Suppressor macrophage treated with lipopolysaccharide for 1 hour (primary cell): ENCODE results near the gene IL18.
A peak's percentile ranks its signal among the peaks of the same experiment; 100 is the strongest.
"Not testable (repeated sequence)": the region's sequence is repeated elsewhere in the genome, so short reads cannot be mapped to it uniquely, and the experiment has no call there.

Experiments
- DNase-seq, 3 donors: peaks; one replicate each; pipeline ENCODE4 v3.0.0-alpha.2; 2020 to 2022

IL18 gene

DNA sequence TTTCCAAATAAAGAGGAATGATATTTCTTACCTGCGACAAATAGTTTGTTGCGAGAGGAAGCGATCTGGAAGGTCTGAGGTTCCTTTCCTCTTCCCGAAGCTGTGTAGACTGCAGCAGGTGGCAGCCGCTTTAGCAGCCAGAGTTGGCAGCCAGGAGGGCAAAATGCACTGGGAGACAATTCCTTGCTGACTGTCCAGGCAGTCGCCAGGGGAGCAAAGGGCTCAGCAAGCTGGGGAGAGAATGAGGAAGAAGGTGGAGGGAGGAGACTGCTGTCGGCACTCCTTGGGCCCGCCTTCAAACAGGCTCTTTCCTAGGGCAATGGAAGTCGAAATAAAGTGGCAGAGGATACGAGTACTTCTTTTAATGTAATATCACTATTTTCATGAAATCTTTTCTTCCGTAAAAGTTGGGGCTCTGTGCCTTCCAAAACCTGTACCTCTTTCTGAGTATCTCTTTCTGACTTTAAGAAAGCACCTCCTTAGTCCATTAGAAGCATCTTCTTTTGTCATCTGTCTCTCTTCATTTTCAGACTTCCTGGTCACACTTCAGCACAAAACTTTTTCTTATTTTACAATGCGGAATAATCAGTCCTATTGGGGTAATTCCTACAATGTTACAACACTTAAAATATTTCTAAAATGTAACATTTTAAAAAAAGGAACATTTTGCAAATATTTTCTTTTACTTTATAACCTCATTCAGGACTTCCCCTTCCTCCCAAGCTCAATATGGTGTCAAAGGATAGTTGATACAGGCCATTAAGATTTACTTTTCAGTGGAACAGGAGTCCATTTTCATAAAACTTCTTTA lies at the start of gene IL18:
TSS of gene IL18 (minus strand) at position 220 of the 811 bp plus-strand sequence. CDS start 9,041 bp downstream, outside the sequence.
- DNase-seq = peak; percentile 88 to 91 (median 88)

- DNase-seq = no peak
Observed at GRCh38 chr11:112212710-112213109, 48.8 kb upstream of the IL18 start.

DNA sequence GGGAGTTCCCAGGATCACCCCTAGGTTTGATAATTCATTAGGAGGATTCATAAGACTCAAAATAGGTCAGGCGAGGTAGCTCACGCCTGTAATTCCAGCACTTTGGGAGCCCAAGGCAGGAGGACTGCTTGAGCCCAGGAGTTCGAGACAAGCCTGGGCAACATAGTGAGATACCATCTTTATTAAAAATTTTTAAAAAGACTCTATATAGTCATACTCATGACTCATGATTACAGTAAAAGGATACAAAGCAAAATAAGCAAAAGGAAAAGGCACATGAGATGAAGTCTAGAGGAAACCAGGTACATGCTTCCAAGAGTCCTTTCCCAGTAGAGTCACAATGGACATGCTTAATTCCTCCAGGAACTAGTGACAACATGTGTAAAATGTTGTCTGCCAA lies 48.4 kb upstream of the IL18 start:
- no peak for DNase-seq

GRCh38 chr11:112211536-112211935 lies 47.6 kb upstream of the IL18 start:
- DNase-seq = peak in 2 of 3 donors; percentile 39 to 65

- DNase-seq = no peak
Observed at GRCh38 chr11:112210890-112211289, 47.0 kb upstream of the IL18 start.

- DNase-seq = no peak
Observed at GRCh38 chr11:112206071-112206470, 42.2 kb upstream of the IL18 start.

GRCh38 chr11:112200252-112200651 lies 36.4 kb upstream of the IL18 start:
- peak in 1 of 3 donors; percentile 48 for DNase-seq

GRCh38 chr11:112199101-112199500 lies 35.2 kb upstream of the IL18 start:
- DNase-seq = not testable (repeated sequence)

DNA sequence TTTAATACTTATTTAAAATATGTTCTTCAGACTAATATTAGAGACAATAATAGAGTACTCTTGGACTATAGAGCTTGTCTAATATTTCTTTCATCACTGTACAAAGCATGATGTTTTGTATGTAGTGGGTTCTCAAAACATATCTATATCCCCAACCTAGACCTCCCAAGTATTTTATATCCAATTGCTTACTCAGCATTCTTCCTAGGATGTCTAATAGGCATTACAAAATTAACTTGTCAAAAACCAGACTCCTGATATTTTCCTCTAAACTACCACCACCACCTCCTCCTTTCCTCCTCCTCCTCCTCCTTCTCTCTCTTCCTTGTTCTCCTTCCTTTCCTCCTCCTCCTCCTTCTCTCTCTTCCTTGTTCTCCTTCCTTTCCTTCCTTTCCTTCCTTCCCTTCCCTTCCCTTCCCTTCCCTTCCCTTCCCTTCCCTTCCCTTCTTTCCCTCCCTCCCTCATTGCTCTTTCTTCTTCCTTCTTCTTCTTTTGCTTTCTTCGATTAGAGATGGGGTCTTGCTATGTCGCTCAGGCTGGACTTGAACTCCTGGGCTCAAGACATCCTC lies 32.7 kb upstream of the IL18 start:
- no peak for DNase-seq

DNA sequence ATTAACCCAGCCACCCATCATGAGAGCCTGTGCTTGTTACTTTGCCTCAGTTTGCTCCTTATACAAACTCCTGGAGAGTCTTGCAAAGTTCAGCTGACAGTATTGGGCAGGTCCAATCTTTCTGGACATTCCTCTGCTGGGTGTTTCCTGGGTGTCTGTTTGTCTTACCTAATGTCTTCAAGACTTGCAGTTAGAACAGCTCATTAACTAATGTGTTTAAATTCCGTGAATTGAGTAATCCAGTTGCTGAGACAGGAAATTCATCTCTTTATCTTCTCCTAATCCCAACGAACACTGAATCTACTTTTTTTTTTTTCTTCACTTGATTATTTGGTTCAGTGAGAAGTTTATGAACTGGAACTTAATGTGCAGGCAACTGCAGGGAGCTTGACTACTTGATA lies 32.1 kb upstream of the IL18 start:
- DNase-seq = no peak

- not testable (repeated sequence) for DNase-seq
Observed at GRCh38 chr11:112195113-112195512, 31.2 kb upstream of the IL18 start.

DNA sequence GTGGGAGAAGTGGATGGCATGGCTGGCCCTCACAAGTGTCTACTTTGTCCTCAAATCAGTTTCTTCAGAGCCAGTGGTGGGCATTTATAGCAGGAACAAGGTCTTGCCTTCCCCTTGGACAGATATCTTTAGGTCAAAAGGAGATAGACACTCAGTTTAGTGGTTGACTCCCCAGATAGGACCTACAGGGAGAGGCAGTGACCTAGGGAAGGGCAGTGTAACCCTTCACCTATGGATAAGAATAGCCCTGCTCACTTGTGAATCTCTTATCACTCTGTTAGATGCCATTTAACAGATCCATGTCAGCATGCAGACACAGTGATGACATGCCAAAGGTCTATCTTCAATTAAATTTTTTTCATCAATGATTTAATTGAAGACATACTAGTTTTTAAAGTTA lies 22.4 kb upstream of the IL18 start:
- DNase-seq = no peak

- DNase-seq = no peak
Observed at GRCh38 chr11:112185883-112186282, 22.0 kb upstream of the IL18 start.

GRCh38 chr11:112182867-112183266 lies 19.0 kb upstream of the IL18 start:
- no peak for DNase-seq

DNA sequence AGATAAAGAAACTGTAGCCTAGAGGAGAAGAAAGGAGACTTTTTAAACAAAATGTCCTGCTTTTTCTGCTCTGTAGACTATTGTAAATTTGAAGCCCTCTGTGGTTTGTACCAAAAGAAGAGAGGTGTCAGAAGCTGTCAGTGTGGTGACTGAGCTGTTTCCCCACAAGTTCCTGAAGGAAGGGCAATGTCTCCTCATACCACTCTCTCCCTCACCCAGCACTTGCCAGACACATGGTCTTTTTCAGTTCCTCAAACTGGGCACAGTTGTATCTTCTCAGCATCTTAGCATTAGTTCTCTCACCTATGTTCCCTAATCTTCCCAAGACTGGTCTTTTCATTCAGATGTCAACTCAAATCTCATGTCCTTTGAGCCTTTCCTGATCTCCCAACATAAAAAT lies 15.7 kb upstream of the IL18 start:
- peak; percentile 65 to 69 (median 68) for DNase-seq

GRCh38 chr11:112178936-112179335 lies 15.0 kb upstream of the IL18 start:
- DNase-seq = peak in 2 of 3 donors; percentile 18 to 41

- DNase-seq = peak in 2 of 3 donors; percentile 16 to 24
Observed at GRCh38 chr11:112178428-112178827, 14.5 kb upstream of the IL18 start.

GRCh38 chr11:112177589-112177988 lies 13.7 kb upstream of the IL18 start:
- DNase-seq = peak in 1 of 3 donors; percentile 15

DNA sequence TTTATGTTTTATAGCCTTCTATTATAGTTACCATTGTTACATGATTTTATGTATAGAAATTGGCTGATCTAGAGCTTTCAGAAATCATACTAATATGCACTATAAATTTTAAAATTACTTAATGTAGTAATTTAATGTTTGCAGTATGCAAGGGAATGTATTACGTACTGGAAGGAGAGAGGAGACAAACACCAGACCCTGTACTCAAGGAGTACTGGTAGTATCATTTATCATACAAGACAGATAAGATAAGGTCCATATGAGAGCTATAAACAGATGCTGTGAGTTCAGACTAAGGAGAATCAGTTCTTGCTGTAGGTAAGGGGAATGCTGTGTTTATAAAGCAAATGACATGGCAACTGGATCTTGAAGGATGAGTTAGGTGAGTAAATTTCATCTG lies 12.2 kb upstream of the IL18 start:
- no peak for DNase-seq

- DNase-seq = no peak
Observed at GRCh38 chr11:112175599-112175952, 11.7 kb upstream of the IL18 start.

GRCh38 chr11:112174789-112175598 lies 11.1 kb upstream of the IL18 start, which contains the start of gene BCO2:
BCO2 (plus strand) TSS chr11:112175512; CDS start chr11:112175602, 90 bp downstream.
- DNase-seq = peak; percentile 82 to 87 (median 83)

GRCh38 chr11:112173152-112173551 lies 9.3 kb upstream of the IL18 start:
- peak in 1 of 3 donors; percentile 24 for DNase-seq

- DNase-seq = peak in 1 of 3 donors; percentile 49
Observed at GRCh38 chr11:112172362-112172994, 8.6 kb upstream of the IL18 start.
